ENCODE data around the gene CTNND2. TPM values are rescaled to one million over a fixed set of nuclear protein-coding genes. Genes with fewer than 3 reads are reported as not detected.
"Not testable (repeated sequence)": the region's sequence is repeated elsewhere in the genome, so short reads cannot be mapped to it uniquely, and the experiment has no call there.

Gene CTNND2
- total RNA-seq, 1 donor from 2014 or later: 8.0 TPM

DNA sequence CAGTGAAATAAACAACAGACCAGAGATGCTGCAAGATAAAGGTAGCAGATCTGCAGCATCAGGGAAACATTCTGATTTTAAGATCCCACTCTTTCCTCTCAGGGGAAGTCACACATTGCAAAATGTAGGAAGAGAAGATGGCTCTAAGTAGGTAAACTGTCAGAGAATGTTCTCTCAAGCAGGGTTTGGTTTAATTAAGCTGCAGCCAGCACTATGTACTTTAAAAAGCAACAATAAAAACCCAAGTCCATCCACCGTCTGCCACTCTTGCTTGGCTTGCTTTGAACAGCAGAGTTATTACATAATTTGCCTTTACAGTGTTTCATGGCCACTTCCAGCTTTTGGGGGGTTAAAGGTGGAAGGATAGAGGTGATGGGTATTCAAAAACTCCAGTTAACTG, 800.0 kb downstream of the CTNND2 start:
- DNase-seq (ENCODE audit: low spot score): no peak

DNA sequence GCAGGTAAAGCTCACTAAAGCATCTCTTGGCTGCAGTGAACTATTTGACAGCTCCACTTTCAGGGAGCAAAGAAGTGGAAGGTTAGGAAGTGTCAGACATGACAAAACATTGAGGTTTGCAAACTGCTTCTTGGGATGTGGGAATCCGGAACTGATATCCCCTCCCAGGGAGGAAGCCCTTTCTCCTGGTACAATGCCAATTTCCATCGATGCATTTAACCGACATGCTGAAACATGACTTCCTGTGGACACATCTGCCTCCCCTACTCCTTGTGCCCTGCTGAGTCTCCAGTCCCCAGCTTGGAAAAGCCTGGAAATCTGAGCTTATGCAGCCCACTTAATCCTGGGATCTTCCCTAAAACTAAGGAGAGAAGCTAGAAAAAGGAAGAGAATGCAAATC, 820.1 kb downstream of the CTNND2 start:
- no peak for DNase-seq (ENCODE audit: low spot score)

DNA sequence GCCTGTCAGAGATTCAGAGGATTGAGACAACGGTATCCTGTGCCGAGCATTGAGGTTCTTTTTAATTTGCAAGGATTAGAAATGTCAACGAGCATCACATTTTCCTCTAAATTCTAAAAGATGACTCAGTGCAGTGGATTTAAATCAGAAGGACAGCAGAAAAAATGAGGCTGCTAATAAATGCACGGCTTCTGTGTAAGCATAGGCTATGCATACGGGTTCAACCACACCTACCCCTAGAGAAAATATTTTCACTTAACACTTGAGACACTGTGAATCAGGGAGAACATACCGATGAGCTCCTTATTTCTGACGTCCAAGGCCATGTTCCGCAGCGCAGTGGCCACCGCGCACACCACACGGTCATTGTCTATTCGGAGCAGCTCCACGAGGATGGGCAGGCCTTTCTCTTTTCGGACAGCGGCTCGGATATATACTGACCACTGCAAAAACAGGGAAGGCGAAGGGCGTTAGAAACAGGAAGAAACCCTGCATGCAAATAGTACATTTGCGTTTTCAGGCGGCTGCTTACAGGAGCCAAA, 821.8 kb downstream of the CTNND2 start:
- DNase-seq (ENCODE audit: low spot score): no peak

DNA sequence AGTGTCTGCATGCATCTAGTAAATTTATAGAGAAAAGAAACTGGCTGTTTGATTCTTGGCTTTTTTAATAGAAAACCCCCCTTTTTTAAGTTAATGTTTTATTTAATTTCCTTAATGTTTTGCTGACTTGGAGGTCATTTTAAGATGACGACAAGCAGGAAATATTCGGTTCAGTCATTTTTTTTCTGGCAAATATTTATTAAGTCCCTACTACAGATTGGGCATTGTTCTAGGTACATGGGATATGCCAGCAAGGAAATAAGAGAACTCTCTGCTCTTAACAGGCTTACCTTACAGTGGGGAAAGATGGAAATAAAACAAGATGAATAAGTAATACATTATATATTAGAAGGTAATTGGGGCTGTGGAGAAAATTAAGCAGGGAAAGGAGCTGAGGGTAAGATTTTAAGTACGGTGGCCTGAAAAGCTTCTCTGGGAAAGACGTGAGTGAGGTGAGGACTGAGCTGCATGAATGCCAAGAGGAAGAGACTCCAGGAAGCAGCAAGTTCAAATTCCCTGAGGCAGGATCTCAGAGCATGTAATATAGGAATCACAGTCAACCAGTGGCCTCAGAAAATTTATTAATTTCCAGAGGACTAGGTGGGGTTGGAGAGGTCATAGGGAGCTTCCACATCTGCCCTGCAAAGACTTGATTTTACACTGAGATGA, 827.2 kb downstream of the CTNND2 start:
- DNase-seq (ENCODE audit: low spot score): no peak

- no peak for DNase-seq (ENCODE audit: low spot score)
These were observed 829.0 kb downstream of the CTNND2 start for GRCh38 chr5:11075035-11075805.

DNA sequence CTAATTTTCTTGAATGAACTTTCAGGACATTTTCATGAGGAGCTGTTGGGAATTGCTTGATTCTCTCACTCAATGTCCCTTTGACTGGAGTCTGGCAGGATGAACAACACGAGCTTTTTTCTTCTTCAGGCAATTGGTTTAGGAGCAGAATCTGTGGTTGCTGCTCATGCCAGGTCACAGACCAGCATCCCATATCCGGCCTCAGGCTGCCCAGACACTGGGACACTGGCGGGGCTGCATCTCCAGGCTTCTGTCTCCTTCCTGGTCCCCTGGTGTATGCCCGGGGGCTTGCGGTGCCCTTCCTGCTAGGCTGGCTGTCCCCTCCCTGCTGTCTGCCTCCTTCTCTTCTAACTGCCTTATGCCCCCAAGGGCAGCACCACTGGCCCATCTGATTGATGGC, 831.7 kb downstream of the CTNND2 start:
- DNase-seq (ENCODE audit: low spot score): no peak

DNA sequence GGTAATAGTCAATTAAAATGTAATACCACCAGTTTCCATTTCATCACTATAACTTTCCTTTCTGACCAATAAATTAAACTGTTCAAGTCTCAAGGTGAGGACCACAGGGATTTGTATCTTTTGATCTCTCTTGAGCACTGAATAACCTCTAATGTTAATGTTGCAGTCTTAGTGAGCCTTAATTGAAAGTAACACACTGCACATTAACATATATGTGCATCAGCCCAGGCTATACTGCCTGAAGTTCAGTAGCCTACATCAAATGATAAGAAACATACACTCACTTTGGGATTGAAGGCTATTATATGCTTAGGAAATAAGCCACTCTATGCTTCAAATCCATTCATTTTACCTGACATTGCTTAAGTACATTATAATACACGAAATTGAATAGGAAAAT, 832.2 kb downstream of the CTNND2 start:
- DNase-seq (ENCODE audit: low spot score): no peak

DNA sequence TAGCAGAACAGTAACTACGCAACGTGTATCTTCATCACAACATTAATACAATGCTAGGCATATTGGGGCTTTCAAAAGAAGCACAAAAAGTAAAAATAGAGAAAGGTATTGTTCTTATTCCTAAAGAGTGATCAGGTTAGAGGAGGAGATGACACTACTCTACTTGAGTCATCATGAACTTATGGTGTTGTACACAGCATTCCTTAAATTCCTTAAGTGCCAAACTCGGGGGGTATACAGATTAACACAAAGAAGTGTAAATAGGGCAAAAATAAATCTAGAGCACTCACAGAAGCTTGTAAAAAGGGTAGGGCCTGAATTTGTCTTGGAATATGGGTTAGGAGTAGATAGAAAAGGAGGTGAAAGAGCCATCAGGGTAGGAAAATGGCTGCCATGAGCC, 835.2 kb downstream of the CTNND2 start:
- no peak for DNase-seq (ENCODE audit: low spot score)

DNA sequence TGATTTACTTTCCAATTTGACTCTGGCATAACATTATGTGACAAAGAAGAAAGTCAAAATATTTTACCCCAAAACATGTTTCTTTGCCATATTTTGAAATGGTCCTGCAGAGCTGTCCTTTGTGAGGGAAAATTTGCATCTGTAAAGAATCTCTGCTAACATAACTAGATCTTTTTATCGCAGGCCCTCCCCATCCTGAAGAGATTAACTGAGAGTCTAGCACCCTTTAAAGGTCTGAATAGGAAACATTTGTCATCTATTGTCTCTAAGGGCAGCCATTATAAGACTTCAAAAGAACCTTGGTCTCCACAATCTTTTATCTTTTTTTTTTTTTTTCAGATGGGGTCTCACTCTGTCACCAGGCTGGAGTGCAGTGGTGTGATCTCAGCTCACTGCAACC, 838.5 kb downstream of the CTNND2 start:
- not testable (repeated sequence) for DNase-seq (ENCODE audit: low spot score)

GRCh38 chr5:11064763-11065450, 839.3 kb downstream of the CTNND2 start:
- no peak for DNase-seq (ENCODE audit: low spot score)

- no peak for DNase-seq (ENCODE audit: low spot score)
These were observed 841.8 kb downstream of the CTNND2 start for GRCh38 chr5:11062397-11062796.

DNA sequence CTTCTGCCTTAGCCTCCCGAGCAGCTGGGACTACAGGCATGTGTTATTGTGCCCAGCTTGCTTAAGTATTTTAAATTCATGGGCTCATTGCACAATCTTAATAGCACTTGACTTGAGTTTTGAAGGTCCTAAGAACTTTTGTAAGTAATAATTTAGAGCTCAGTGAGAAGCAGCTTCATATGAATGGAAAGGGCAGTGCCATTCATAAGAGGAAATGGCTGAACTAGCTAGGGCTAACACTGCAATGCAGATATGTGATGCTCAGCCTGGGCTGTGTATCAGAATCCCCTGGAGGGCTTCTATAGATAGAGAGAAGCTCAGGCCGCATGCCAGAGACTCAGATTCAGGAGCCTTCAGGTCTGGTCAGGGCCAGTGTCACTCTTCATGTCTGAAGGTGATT, 847.7 kb downstream of the CTNND2 start:
- no peak for DNase-seq (ENCODE audit: low spot score)

DNA sequence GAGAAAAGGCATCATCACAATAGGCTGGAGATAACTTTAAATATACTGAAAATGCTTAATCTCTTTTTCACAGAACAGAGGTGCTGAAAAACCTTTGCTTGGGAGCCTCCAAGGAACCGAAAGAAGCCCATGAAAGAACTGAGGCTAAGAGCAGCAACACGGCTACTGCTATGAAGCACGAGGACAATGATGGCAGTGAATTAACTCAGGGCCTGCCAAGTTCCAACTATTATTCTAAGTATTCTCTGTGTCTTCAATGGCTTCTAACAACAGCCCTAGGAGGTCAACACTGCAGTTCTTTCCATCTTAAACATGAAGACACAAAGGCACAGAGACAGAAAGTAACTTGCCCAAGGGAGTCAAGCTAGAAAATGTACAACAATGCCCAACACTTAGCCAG, 850.2 kb downstream of the CTNND2 start:
- no peak for DNase-seq (ENCODE audit: low spot score)

GRCh38 chr5:11052871-11053270, 851.4 kb downstream of the CTNND2 start:
- no peak for DNase-seq (ENCODE audit: low spot score)

- DNase-seq (ENCODE audit: low spot score): no peak
These were observed 853.5 kb downstream of the CTNND2 start for GRCh38 chr5:11050596-11051304.

DNA sequence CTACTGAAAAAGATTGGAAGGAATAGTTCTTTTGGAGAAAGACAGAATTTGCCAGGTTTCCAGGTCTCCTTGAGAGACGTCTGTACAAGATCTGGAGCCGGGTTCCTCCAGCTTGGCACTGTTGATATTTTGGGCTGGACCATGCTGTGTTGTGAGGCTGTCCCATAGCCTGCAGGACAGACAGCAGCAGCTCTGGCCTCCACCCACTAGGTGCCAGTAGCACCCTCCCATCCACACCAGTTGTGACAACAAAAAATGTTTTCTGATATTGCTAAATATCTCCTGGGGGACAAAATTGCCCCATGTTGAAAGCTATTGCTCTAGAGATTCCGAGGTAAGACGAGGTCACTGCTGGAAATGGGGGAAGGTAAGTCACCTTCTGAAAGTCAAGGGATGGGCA, 855.5 kb downstream of the CTNND2 start:
- DNase-seq (ENCODE audit: low spot score): no peak

DNA sequence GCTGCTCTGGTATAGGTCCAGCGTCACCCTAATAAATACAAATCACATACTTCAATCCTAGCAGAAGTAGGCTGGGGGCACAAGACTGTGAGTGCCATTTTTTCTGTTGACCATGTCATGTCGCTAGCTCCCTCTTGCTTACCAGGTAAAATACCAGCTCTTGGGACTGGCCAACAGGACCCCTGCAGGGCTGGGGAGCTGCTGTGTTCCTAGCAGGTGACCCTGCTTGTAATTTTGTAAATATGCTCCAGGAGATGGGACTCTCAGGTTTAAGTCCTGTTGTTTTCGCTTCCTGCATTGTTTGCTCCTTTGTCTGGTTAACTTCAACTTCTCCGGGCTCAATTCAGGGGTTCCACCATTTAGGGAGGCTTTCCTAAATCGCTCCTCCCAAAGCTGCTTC, 856.6 kb downstream of the CTNND2 start:
- DNase-seq (ENCODE audit: low spot score): no peak

GRCh38 chr5:11047030-11047429, 857.2 kb downstream of the CTNND2 start:
- DNase-seq (ENCODE audit: low spot score): no peak

DNA sequence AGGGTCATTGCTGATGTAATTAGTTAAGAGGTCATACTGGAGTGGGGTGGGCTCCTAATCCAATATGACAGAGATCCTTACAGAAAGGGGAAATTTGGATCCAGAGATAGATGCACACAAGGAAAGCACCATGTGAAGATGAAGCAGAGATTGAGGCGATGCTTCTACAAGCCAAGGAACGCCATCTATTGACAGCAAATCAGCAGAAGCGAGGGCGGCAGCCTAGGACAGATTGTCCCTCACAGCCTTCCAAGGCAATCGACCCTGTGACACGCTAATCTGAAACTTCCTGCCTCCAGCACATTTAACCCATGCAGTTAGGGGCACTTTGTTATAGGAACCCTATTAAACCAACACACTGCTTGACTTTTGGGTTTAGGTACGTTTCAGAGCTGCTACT, 858.1 kb downstream of the CTNND2 start:
- DNase-seq (ENCODE audit: low spot score): no peak

- no peak for DNase-seq (ENCODE audit: low spot score)
These were observed 858.8 kb downstream of the CTNND2 start for GRCh38 chr5:11045411-11045810.

DNA sequence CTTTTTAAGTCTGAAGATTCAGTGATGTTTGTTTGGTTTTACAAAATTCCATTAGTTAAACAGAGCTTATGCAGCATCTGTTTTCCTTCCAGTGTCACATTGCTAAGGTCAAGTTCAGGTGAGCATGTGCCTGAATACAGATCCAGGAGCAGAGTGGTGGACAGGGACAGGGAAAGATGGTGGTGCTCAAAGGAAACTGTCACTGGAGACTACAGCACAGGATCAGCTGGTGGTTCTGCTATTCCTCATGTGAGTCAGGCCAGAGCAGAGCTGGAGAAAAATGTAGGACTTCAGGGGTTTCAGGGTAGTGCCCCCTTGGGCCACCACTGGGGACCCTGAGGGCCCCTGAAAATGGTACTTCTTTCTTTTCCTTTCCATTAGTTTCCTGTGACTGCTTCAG, 859.7 kb downstream of the CTNND2 start:
- DNase-seq (ENCODE audit: low spot score): no peak

GRCh38 chr5:11043881-11044280, 860.4 kb downstream of the CTNND2 start:
- no peak for DNase-seq (ENCODE audit: low spot score)

Data from ureter (tissue), 1 donor.